Stomach (tissue), 9 donors: ENCODE data around the gene RPTOR. TPM values are rescaled to one million over a fixed set of nuclear protein-coding genes. Genes with fewer than 3 reads are reported as not detected.

Experiments used
- DNase-seq, 2 donors: peaks; one replicate each; pipeline versions ENCODE4 v3.0.0 to v3.0.0-alpha.2; 2013 to 2019
- H3K27ac ChIP-seq, 5 donors: fragments of 200-600 bp in 4 of 5; sonication (generic) in 4 of 5; one replicate each; pipeline ENCODE4 v1.5.1; 2013 to 2019; ENCODE audit warnings: mild to moderate bottlenecking in 1 of 5, moderate library complexity in 1 of 5
- H3K27me3 ChIP-seq, 3 donors: fragments of 200-600 bp; sonication (generic); one replicate each; pipeline ENCODE4 v1.5.1; 2017 to 2019; ENCODE audit warnings: mixed run types in 1 of 3
- H3K36me3 ChIP-seq, 4 donors: fragments of 200-600 bp; sonication (generic); 1 replicate in 3 of 4; 2 replicates in 1 of 4; pipeline ENCODE4 v1.5.1; 2016 to 2019
- H3K4me1 ChIP-seq, 4 donors: fragments of 200-600 bp; sonication (generic); one replicate each; pipeline ENCODE4 v1.5.1; 2016 to 2019
- H3K4me3 ChIP-seq, 4 donors: fragments of 200-600 bp; sonication (generic) in 3 of 4; one replicate each; pipeline ENCODE4 v1.5.1; 2016 to 2019; ENCODE audit warnings: mild to moderate bottlenecking in 1 of 4
- H3K9me3 ChIP-seq, 4 donors: fragments of 200-600 bp; sonication (generic); one replicate each; pipeline ENCODE4 v1.5.1; 2016 to 2019
- EP300 ChIP-seq: sonication (generic); formaldehyde crosslinking; IDR thresholded peaks from one replicate; pipeline ENCODE4 v1.6.1; 2017; ENCODE audit warnings: antibody characterized with exemption
- POLR2A ChIP-seq, 4 donors: fragments of 450-650 bp; IDR thresholded peaks; one replicate each; pipeline ENCODE4 v1.6.1; 2016; ENCODE audit warnings: antibody characterized with exemption in 4 of 4, control low read depth in 2 of 4, mild to moderate bottlenecking in 1 of 4, moderate library complexity in 1 of 4
- POLR2AphosphoS5 ChIP-seq, 3 donors: sonication (generic); formaldehyde crosslinking; IDR thresholded peaks; one replicate each; pipeline ENCODE4 v1.6.1; 2016; ENCODE audit warnings: antibody characterized with exemption in 3 of 3
- WGBS, 5 donors: extraction: QIAGEN DNeasy Blood & Tissue Kit in 3 of 5; methylation state at CpG; one replicate each; pipeline versions ENCODE4 v1.1.5 to v1.1.7; 2013 to 2018; 5-methylcytosine and 5-hydroxymethylcytosine counted together
- intact Hi-C: fragments of 100-400 bp; cut with DNase I; formaldehyde crosslinking; loops from one replicate; pipeline ENCODE4 v1.15.1; 2023; ENCODE audit warnings: low total_unique reads
- polyA plus RNA-seq, 3 donors: library from polyadenylated mRNA; stranded (reverse); fragments of 200-250 nt; gene quantifications; one replicate each; pipeline ENCODE4 v1.2.3, GENCODE V29; 2013
- total RNA-seq, 5 donors: library from RNA; depleted of rRNA; stranded (reverse); fragments of >200 nt; gene quantifications; one replicate each; pipeline versions ENCODE4 v1.1.0 to v1.2.3, GENCODE V29; 2014 to 2016
- TF ChIP-seq, protein P1 (sequence below), 7 experiments: fragments of 450-650 bp in 4 of 7; fragments of 200-600 bp in 3 of 7; sonication (generic) in 3 of 7; IDR thresholded peaks; one replicate each; pipeline ENCODE4 v1.5.1; 2016 to 2019; ENCODE audit warnings: antibody characterized with exemption in 7 of 7, control low read depth in 2 of 7, mild to moderate bottlenecking in 1 of 7
- donor health status: healthy with polysubstance abuse.
- donor health status: Bipolar disorder and iron deficiency.
- donor health status: healthy.

The RPTOR gene
- total and polyA plus RNA-seq, 8 donors = 3.8 to 103 (median 19.3) TPM

- H3K4me1 ChIP-seq = no peaks in the 10 kb centered on the region
- 78 to 84% (median 81%) methylated on average over 12 to 14 of the region's 14 CpGs for WGBS, 5 donors
Measured at GRCh38 chr17:80510132-80510531, 34.5 kb upstream of the RPTOR start.

DNA sequence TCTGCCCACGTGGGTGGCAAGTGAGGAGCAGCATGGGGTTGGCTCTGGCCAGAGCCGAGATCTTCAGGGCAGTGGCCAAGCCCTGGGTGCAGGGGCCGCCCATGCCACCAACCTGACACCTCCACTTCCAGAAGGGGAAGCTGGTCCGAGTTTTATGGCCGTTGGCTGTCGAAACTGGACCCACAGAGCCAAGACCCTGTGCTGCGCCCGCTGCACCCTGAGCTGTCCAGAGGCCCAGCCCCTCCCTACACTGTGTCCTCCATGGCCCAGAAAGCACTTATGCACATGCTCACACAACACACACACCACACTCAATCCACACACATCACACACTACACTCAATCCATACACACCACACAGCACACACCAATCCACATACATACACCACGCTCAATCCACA is 33.9 kb upstream of the RPTOR start:
- Histone ChIP-seq H3K4me3 (no peak overlapping the region), H3K27ac (no peak overlapping the region), H3K4me1 (no peaks in the 10 kb centered on the region), H3K36me3 (no peaks in the 10 kb centered on the region), H3K27me3 (peaks cover 0 to 72% (median 20%) of the 10 kb centered on the region in 3 donors), H3K9me3 (no peaks in the 10 kb centered on the region)
- intact Hi-C loops = no loop called here
- TF ChIP-seq EP300 (no peak), POLR2A (IDR thresholded peaks at IDR 0.05) (no peak), POLR2AphosphoS5 (IDR thresholded peaks at IDR 0.05) (no peak)
- no peak for DNase-seq
- WGBS, 5 donors = 62 to 83% (median 79%) methylated on average over 8 to 9 of the region's 9 CpGs

More at GRCh38 chr17:80510132-80510531, 34.5 kb upstream of the RPTOR start:
- Histone ChIP-seq H3K9me3 (no peaks in the 10 kb centered on the region), H3K27me3 (peaks cover 0 to 78% (median 20%) of the 10 kb centered on the region in 3 donors), H3K4me3 (no peak overlapping the region), H3K27ac (no peak overlapping the region), H3K36me3 (no peaks in the 10 kb centered on the region)
- no peak for DNase-seq
- intact Hi-C loops = no loop called here
- TF ChIP-seq EP300 (no peak), POLR2A (IDR thresholded peaks at IDR 0.05) (no peak), POLR2AphosphoS5 (IDR thresholded peaks at IDR 0.05) (no peak)
- TF ChIP-seq, protein P1, sequence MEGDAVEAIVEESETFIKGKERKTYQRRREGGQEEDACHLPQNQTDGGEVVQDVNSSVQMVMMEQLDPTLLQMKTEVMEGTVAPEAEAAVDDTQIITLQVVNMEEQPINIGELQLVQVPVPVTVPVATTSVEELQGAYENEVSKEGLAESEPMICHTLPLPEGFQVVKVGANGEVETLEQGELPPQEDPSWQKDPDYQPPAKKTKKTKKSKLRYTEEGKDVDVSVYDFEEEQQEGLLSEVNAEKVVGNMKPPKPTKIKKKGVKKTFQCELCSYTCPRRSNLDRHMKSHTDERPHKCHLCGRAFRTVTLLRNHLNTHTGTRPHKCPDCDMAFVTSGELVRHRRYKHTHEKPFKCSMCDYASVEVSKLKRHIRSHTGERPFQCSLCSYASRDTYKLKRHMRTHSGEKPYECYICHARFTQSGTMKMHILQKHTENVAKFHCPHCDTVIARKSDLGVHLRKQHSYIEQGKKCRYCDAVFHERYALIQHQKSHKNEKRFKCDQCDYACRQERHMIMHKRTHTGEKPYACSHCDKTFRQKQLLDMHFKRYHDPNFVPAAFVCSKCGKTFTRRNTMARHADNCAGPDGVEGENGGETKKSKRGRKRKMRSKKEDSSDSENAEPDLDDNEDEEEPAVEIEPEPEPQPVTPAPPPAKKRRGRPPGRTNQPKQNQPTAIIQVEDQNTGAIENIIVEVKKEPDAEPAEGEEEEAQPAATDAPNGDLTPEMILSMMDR (IDR thresholded peaks at IDR 0.05) = no peak

GRCh38 chr17:80511222-80512180 is 33.1 kb upstream of the RPTOR start:
- H3K9me3 ChIP-seq = no peaks in the 10 kb centered on the region
- DNase-seq = no peak
- no peak overlapping the region for H3K27ac ChIP-seq
- intact Hi-C loops = no loop called here
- peaks cover 0 to 65% (median 16%) of the 10 kb centered on the region in 3 donors for H3K27me3 ChIP-seq
- TF ChIP-seq EP300 = no peak
- TF ChIP-seq POLR2A (IDR thresholded peaks at IDR 0.05) = no peak
- no peak for TF ChIP-seq POLR2AphosphoS5 (IDR thresholded peaks at IDR 0.05)
- TF ChIP-seq, protein P1 (IDR thresholded peaks at IDR 0.05) = no peak
- H3K4me3 ChIP-seq = no peak overlapping the region
- H3K36me3 ChIP-seq = no peaks in the 10 kb centered on the region
- H3K4me1 ChIP-seq = no peaks in the 10 kb centered on the region
- 28 to 53% (median 37%) methylated on average over 15 to 18 of the region's 18 CpGs for WGBS, 5 donors

DNA sequence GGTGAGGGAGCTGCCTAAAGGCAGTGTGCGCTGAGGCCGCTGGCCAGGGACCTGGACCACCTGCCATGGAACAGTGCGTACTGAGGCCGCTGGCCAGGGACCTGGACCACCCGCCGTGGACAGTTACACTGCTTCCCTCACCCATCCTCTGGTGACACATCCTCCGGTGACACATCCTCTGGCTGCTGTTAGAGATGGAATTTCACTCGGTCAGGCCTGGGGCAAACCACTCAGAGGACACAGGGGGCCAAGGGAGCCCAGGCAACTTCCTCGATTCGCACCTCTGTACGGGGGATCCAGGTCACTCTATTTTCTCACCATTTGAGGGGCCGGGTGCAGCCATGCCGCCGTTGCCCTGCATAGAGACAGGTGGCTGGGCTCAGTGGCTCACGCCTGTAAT is 32.4 kb upstream of the RPTOR start:
- Histone ChIP-seq H3K27ac (no peak overlapping the region), H3K4me3 (no peak overlapping the region), H3K27me3 (peaks cover 0 to 63% (median 16%) of the 10 kb centered on the region in 3 donors), H3K9me3 (no peaks in the 10 kb centered on the region), H3K4me1 (no peaks in the 10 kb centered on the region), H3K36me3 (no peaks in the 10 kb centered on the region)
- intact Hi-C loops = no loop called here
- TF ChIP-seq EP300 (no peak), POLR2A (IDR thresholded peaks at IDR 0.05) (no peak), POLR2AphosphoS5 (IDR thresholded peaks at IDR 0.05) (no peak)
- TF ChIP-seq, protein P1 (IDR thresholded peaks at IDR 0.05) = no peak
- DNase-seq = no peak
- 73 to 89% (median 84%) methylated on average over 13 to 15 of the region's 15 CpGs for WGBS, 5 donors

GRCh38 chr17:80513201-80513600 is 31.4 kb upstream of the RPTOR start:
- intact Hi-C loops = no loop called here
- Histone ChIP-seq H3K9me3 (no peaks in the 10 kb centered on the region), H3K36me3 (no peaks in the 10 kb centered on the region), H3K27ac (no peak overlapping the region), H3K4me1 (no peaks in the 10 kb centered on the region), H3K4me3 (no peak overlapping the region), H3K27me3 (peaks cover 0 to 56% (median 16%) of the 10 kb centered on the region in 3 donors)
- no peak for TF ChIP-seq EP300
- TF ChIP-seq, protein P1 (IDR thresholded peaks at IDR 0.05) = no peak
- TF ChIP-seq POLR2A (IDR thresholded peaks at IDR 0.05) = no peak
- TF ChIP-seq POLR2AphosphoS5 (IDR thresholded peaks at IDR 0.05) = no peak
- DNase-seq = no peak
- 82 to 85% (median 84%) methylated on average over 16 of the region's 16 CpGs for WGBS, 5 donors
